GM21423 (cell line): Measurements from ENCODE around the gene PARD3.
"Not testable (repeated sequence)": the region's sequence is repeated elsewhere in the genome, so short reads cannot be mapped to it uniquely, and the experiment has no call there.

Source experiments
- ATAC-seq: cut with Tn5 transposase; IDR thresholded peaks from one replicate; pipeline ENCODE4 v1.9.1; 2021; ENCODE audit warnings: mild to moderate bottlenecking, moderate library complexity; ENCODE audit not compliant: unreplicated experiment

PARD3 gene

GRCh38 chr10:34746094-34746493, 69.0 kb downstream of the PARD3 start:
- ATAC-seq = no peak

GRCh38 chr10:34745244-34745643, 69.9 kb downstream of the PARD3 start:
- ATAC-seq = no peak

- ATAC-seq = no peak
These were observed 70.5 kb downstream of the PARD3 start for GRCh38 chr10:34744590-34744989.

- no peak for ATAC-seq
These were observed 71.3 kb downstream of the PARD3 start for GRCh38 chr10:34743814-34744213.

- ATAC-seq = no peak
These were observed 72.6 kb downstream of the PARD3 start for GRCh38 chr10:34742456-34742855.

- not testable (repeated sequence) for ATAC-seq
These were observed 74.0 kb downstream of the PARD3 start for GRCh38 chr10:34741087-34741486.

GRCh38 chr10:34740321-34740720, 74.8 kb downstream of the PARD3 start:
- no peak for ATAC-seq

- no peak for ATAC-seq
These were observed 75.2 kb downstream of the PARD3 start for GRCh38 chr10:34739915-34740314.

- no peak for ATAC-seq
These were observed 77.3 kb downstream of the PARD3 start for GRCh38 chr10:34737772-34738169.

GRCh38 chr10:34736976-34737771, 77.9 kb downstream of the PARD3 start:
- ATAC-seq = no peak

- no peak for ATAC-seq
These were observed 80.2 kb downstream of the PARD3 start for GRCh38 chr10:34734918-34735317.

GRCh38 chr10:34732926-34733325, 82.2 kb downstream of the PARD3 start:
- ATAC-seq = no peak

- ATAC-seq = no peak
These were observed 83.0 kb downstream of the PARD3 start for GRCh38 chr10:34731885-34732701.

- ATAC-seq = no peak
These were observed 83.9 kb downstream of the PARD3 start for GRCh38 chr10:34731213-34731612.

- no peak for ATAC-seq
These were observed 84.4 kb downstream of the PARD3 start for GRCh38 chr10:34730726-34731125.

- ATAC-seq = no peak
These were observed 85.5 kb downstream of the PARD3 start for GRCh38 chr10:34729619-34730018.

- ATAC-seq = no peak
These were observed 86.7 kb downstream of the PARD3 start for GRCh38 chr10:34728361-34728760.

GRCh38 chr10:34727595-34728033, 87.5 kb downstream of the PARD3 start:
- no peak for ATAC-seq

- ATAC-seq = no peak
These were observed 88.2 kb downstream of the PARD3 start for GRCh38 chr10:34726862-34727261.

GRCh38 chr10:34723750-34724149, 91.3 kb downstream of the PARD3 start:
- peak; percentile 66 for ATAC-seq

- ATAC-seq = no peak
These were observed 92.7 kb downstream of the PARD3 start for GRCh38 chr10:34722404-34722803.

GRCh38 chr10:34721208-34721840, 93.8 kb downstream of the PARD3 start:
- ATAC-seq = no peak
